Stimulated activated CD4-positive, alpha-beta T cell treated with anti-CD3 and anti-CD28 coated beads, TNF-alpha, amount 100 ng/mL, for 24 hours (primary cell): ENCODE data around the gene SOST.

Experiments
- DNase-seq, 3 experiments: peaks; one replicate each; pipeline ENCODE4 v3.0.0-alpha.2; 2020; ENCODE audit warnings: low read depth in 3 of 3

The SOST gene

GRCh38 chr17:43707184-43707583 lies 51.4 kb downstream of the SOST start:
- DNase-seq, result no peak

GRCh38 chr17:43706235-43706634 lies 52.4 kb downstream of the SOST start:
- DNase-seq, result no peak
